ENCODE results near the gene ABCG2. TPM values are rescaled to one million over a fixed set of nuclear protein-coding genes. Genes with fewer than 3 reads are reported as not detected.

Gene ABCG2
- polyA plus RNA-seq, 1 donor (not counting 4 experiments of a cell fraction or from before 2014, with no cell fraction given), result 5.3 TPM

DNA sequence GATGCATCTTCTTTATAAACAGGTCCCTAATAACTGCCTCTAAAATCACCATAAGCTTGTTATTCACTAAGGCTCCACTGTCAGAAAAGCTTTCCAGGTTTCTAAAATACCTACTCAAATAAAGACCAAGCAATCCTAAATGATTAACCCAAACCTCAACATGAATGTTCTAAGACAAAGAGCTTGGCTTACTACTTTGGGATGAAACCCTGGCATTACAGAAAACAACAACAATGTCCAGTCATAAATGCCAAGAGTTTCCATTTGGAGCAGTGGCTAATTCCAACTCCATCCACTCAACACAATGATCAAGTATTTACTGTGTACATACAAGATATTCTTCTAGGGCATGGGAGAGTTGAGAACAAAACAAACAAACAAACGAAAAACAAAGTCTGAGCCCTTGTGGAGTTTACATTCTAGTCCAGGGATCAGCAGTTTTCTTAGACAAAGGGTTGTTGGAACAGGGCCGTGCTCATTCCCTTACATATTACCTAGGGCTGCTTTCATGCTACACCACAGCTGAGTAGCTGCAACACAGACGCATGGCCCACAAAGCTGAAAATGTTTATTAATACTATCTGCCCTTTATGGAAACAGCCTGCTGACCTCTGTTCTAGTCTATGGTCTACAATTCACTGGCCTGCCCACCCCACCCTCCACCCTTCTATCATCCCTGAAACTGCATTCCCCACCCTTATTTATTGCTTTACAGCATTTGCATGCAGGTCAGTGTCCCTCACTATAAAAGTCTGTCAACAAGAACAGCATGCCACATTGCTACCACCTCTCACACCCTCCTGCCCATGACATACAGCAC is 23.7 kb downstream of the ABCG2 start:
- Histone ChIP-seq H3K4me1 (ENCODE audit: control insufficient read depth, extremely low read depth, insufficient read depth, low read length) (peaks cover 12% of the 10 kb centered on the region), H3K27me3 (ENCODE audit: control insufficient read depth, extremely low read depth, insufficient read depth, low read length) (no peaks in the 10 kb centered on the region), H3K36me3 (ENCODE audit: control insufficient read depth in 2 of 2, extremely low read depth in 1 of 2, insufficient read depth in 2 of 2, low read length in 2 of 2) (no peaks in the 10 kb centered on the region), H3K79me2 (ENCODE audit: control insufficient read depth, insufficient read depth, low read length) (no peaks in the 10 kb centered on the region), H3K9me1 (ENCODE audit: control insufficient read depth, extremely low read depth, insufficient read depth, low read length) (no peaks in the 10 kb centered on the region), H3K4me2 (ENCODE audit: control insufficient read depth, extremely low read depth, insufficient read depth, low read depth, low read length) (no peak overlapping the region), H3K9me3 (ENCODE audit: control insufficient read depth, low read depth, low read length) (no peaks in the 10 kb centered on the region), H3K27ac (ENCODE audit: control insufficient read depth, insufficient read depth, low read length) (no peak overlapping the region), H2AFZ (ENCODE audit: control insufficient read depth, low read length) (no peak overlapping the region), H4K20me1 (ENCODE audit: control insufficient read depth, extremely low read depth, insufficient read depth, low read length) (no peaks in the 10 kb centered on the region), H3K4me3 (ENCODE audit: control insufficient read depth in 2 of 3, extremely low read depth in 1 of 3, insufficient read depth in 2 of 3, low read depth in 1 of 3, low read length in 3 of 3) (no peak overlapping the region), H3K9ac (ENCODE audit: control insufficient read depth, extremely low read depth, insufficient read depth, low read length) (no peak overlapping the region)
- FAIRE-seq (no peak), DNase-seq (ENCODE audit: low read depth, low spot score) (no peak)
- no peak for TF ChIP-seq EZH2 (IDR thresholded peaks at IDR 0.05; ENCODE audit: low read length)
- TF ChIP-seq, protein P1, sequence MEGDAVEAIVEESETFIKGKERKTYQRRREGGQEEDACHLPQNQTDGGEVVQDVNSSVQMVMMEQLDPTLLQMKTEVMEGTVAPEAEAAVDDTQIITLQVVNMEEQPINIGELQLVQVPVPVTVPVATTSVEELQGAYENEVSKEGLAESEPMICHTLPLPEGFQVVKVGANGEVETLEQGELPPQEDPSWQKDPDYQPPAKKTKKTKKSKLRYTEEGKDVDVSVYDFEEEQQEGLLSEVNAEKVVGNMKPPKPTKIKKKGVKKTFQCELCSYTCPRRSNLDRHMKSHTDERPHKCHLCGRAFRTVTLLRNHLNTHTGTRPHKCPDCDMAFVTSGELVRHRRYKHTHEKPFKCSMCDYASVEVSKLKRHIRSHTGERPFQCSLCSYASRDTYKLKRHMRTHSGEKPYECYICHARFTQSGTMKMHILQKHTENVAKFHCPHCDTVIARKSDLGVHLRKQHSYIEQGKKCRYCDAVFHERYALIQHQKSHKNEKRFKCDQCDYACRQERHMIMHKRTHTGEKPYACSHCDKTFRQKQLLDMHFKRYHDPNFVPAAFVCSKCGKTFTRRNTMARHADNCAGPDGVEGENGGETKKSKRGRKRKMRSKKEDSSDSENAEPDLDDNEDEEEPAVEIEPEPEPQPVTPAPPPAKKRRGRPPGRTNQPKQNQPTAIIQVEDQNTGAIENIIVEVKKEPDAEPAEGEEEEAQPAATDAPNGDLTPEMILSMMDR (optimal IDR thresholded peaks at IDR 0.05 in 1 of 3, IDR thresholded peaks at IDR 0.05 in 1 of 3, conservative IDR thresholded peaks at IDR 0.05 in 1 of 3; ENCODE audit: extremely low read depth in 1 of 3, insufficient read depth in 2 of 3, low read length in 3 of 3), result no peak
- dilution Hi-C loops (cut with MboI; ENCODE audit: extremely low pct_ligation_motif_present, low sequenced_read_pairs), result no loop called here

- no peak for DNase-seq (ENCODE audit: low read depth, low spot score)
- no peak overlapping the region for H3K4me2 ChIP-seq (ENCODE audit: control insufficient read depth, extremely low read depth, insufficient read depth, low read depth, low read length)
- TF ChIP-seq, protein P1 (optimal IDR thresholded peaks at IDR 0.05 in 1 of 3, IDR thresholded peaks at IDR 0.05 in 1 of 3, conservative IDR thresholded peaks at IDR 0.05 in 1 of 3; ENCODE audit: extremely low read depth in 1 of 3, insufficient read depth in 2 of 3, low read length in 3 of 3), result no peak
- no peak for TF ChIP-seq EZH2 (IDR thresholded peaks at IDR 0.05; ENCODE audit: low read length)
- H3K4me3 ChIP-seq (ENCODE audit: control insufficient read depth in 2 of 3, extremely low read depth in 1 of 3, insufficient read depth in 2 of 3, low read depth in 1 of 3, low read length in 3 of 3), result no peak overlapping the region
- H3K36me3 ChIP-seq (ENCODE audit: control insufficient read depth in 2 of 2, extremely low read depth in 1 of 2, insufficient read depth in 2 of 2, low read length in 2 of 2), result no peaks in the 10 kb centered on the region
- no peak overlapping the region for H3K27ac ChIP-seq (ENCODE audit: control insufficient read depth, insufficient read depth, low read length)
- H3K4me1 ChIP-seq (ENCODE audit: control insufficient read depth, extremely low read depth, insufficient read depth, low read length), result peaks cover 12% of the 10 kb centered on the region
- dilution Hi-C loops (cut with MboI; ENCODE audit: extremely low pct_ligation_motif_present, low sequenced_read_pairs), result no loop called here
- FAIRE-seq, result no peak
- H2AFZ ChIP-seq (ENCODE audit: control insufficient read depth, low read length), result no peak overlapping the region
- H3K79me2 ChIP-seq (ENCODE audit: control insufficient read depth, insufficient read depth, low read length), result no peaks in the 10 kb centered on the region
- no peak overlapping the region for H3K9ac ChIP-seq (ENCODE audit: control insufficient read depth, extremely low read depth, insufficient read depth, low read length)
- H3K9me1 ChIP-seq (ENCODE audit: control insufficient read depth, extremely low read depth, insufficient read depth, low read length), result no peaks in the 10 kb centered on the region
- no peaks in the 10 kb centered on the region for H3K9me3 ChIP-seq (ENCODE audit: control insufficient read depth, low read depth, low read length)
- H4K20me1 ChIP-seq (ENCODE audit: control insufficient read depth, extremely low read depth, insufficient read depth, low read length), result no peaks in the 10 kb centered on the region
- H3K27me3 ChIP-seq (ENCODE audit: control insufficient read depth, extremely low read depth, insufficient read depth, low read length), result no peaks in the 10 kb centered on the region
Measured at GRCh38 chr4:88134111-88134510, 24.3 kb downstream of the ABCG2 start.

All from keratinocyte (primary cell).